Keratinocyte (primary cell): ENCODE measurements around the gene PRIMPOL. TPM values are rescaled to one million over a fixed set of nuclear protein-coding genes. Genes with fewer than 3 reads are reported as not detected.

Experiments used
- DNase-seq: peaks from one replicate; pipeline ENCODE4 v3.0.0-alpha.2; 2011; ENCODE audit warnings: low read depth, missing footprints, low spot score
- FAIRE-seq: peaks from 2 replicates; lab custom pipeline; 2011; peaks lifted over from hg19 to GRCh38; lab: Jason Lieb, UNC
- H2AFZ ChIP-seq: 2 replicates; pipeline ENCODE4 v1.6.0; 2012; ENCODE audit warnings: low read length, control low read depth, inconsistent platforms; ENCODE audit not compliant: control insufficient read depth
- H3K27ac ChIP-seq: 2 replicates; pipeline ENCODE4 v1.5.1; 2011; ENCODE audit warnings: low read length; ENCODE audit not compliant: control insufficient read depth, insufficient read depth
- H3K27me3 ChIP-seq: 3 replicates; pipeline ENCODE4 v1.6.0; 2011; ENCODE audit warnings: low read length; ENCODE audit not compliant: control insufficient read depth, insufficient read depth; ENCODE audit errors: extremely low read depth
- H3K36me3 ChIP-seq, 2 experiments: 2 replicates in 1 of 2; 3 replicates in 1 of 2; pipeline ENCODE4 v1.5.1; 2011; ENCODE audit warnings: low read length in 2 of 2, mild to moderate bottlenecking in 1 of 2; ENCODE audit not compliant: control insufficient read depth in 2 of 2, insufficient read depth in 2 of 2; ENCODE audit errors: extremely low read depth in 1 of 2
- H3K4me1 ChIP-seq: 3 replicates; pipeline ENCODE4 v1.5.1; 2011; ENCODE audit warnings: low read length; ENCODE audit not compliant: control insufficient read depth, insufficient read depth; ENCODE audit errors: extremely low read depth
- H3K4me2 ChIP-seq: 3 replicates; pipeline ENCODE4 v1.6.0; 2011; ENCODE audit warnings: low read depth, low read length; ENCODE audit not compliant: control insufficient read depth, insufficient read depth; ENCODE audit errors: extremely low read depth
- H3K4me3 ChIP-seq, 3 experiments: fragments of 200-600 bp in 1 of 3; sonication (generic) in 1 of 3; 2 replicates in 2 of 3; 3 replicates in 1 of 3; pipeline ENCODE4 v1.5.1; 2011 to 2016; ENCODE audit warnings: low read length in 3 of 3, mild to moderate bottlenecking in 3 of 3, control low read depth in 2 of 3, inconsistent platforms in 1 of 3, low read depth in 1 of 3, mixed read lengths in 1 of 3, mixed run types in 1 of 3, moderate library complexity in 1 of 3; ENCODE audit not compliant: control insufficient read depth in 2 of 3, insufficient read depth in 2 of 3; ENCODE audit errors: extremely low read depth in 1 of 3
- H3K79me2 ChIP-seq: 2 replicates; pipeline ENCODE4 v1.6.0; 2012; ENCODE audit warnings: low read length; ENCODE audit not compliant: control insufficient read depth, insufficient read depth
- H3K9ac ChIP-seq: 3 replicates; pipeline ENCODE4 v1.6.0; 2011; ENCODE audit warnings: low read length; ENCODE audit not compliant: control insufficient read depth, insufficient read depth; ENCODE audit errors: extremely low read depth
- H3K9me1 ChIP-seq: 3 replicates; pipeline ENCODE4 v1.6.0; 2011; ENCODE audit warnings: low read length; ENCODE audit not compliant: control insufficient read depth, insufficient read depth; ENCODE audit errors: extremely low read depth
- H3K9me3 ChIP-seq: 2 replicates; pipeline ENCODE4 v1.5.1; 2012; ENCODE audit warnings: low read depth, low read length; ENCODE audit not compliant: control insufficient read depth
- H4K20me1 ChIP-seq: 3 replicates; pipeline ENCODE4 v1.6.0; 2011; ENCODE audit warnings: low read length; ENCODE audit not compliant: control insufficient read depth, insufficient read depth; ENCODE audit errors: extremely low read depth
- CTCF ChIP-seq, 3 experiments: IDR thresholded peaks in 1 of 3; conservative IDR thresholded peaks in 1 of 3; optimal IDR thresholded peaks in 1 of 3; 2 replicates in 2 of 3; 3 replicates in 1 of 3; pipeline versions ENCODE3 to v1.5.1; 2011; ENCODE audit warnings: low read length in 3 of 3, mild to moderate bottlenecking in 3 of 3, moderate library complexity in 2 of 3, control low read depth in 1 of 3, inconsistent platforms in 1 of 3; ENCODE audit not compliant: insufficient read depth in 2 of 3; ENCODE audit errors: extremely low read depth in 1 of 3
- EZH2 ChIP-seq: IDR thresholded peaks from one replicate; pipeline ENCODE4 v1.6.1; 2012; ENCODE audit warnings: inconsistent platforms, mild to moderate bottlenecking, low read length, moderate library complexity
- dilution Hi-C: fragments of 300-500 bp; cut with MboI; formaldehyde crosslinking; loops from one replicate; pipeline ENCODE4 v1.7.0; 2020; ENCODE audit warnings: low sequenced_read_pairs; ENCODE audit not compliant: extremely low pct_ligation_motif_present
- polyA plus RNA-seq, 5 experiments: library from polyadenylated mRNA; depleted of rRNA in 3 of 5; stranded (reverse) in 3 of 5; stranded (forward) in 1 of 5; unstranded in 1 of 5; fragments of >200 nt; gene quantifications; 1 replicate in 1 of 5; 2 replicates in 3 of 5; 3 replicates in 1 of 5; pipeline versions ENCODE4 v1.2.1 to v1.2.3, GENCODE V29; 2011 to 2012; ENCODE audit warnings: missing spikeins in 2 of 5, low read depth in 1 of 5, low replicate concordance in 1 of 5

PRIMPOL gene
- polyA plus RNA-seq, 1 donor (not counting 4 experiments of a cell fraction or from before 2014, with no cell fraction given): 22.8 TPM

- no peak for DNase-seq
Observed at GRCh38 chr4:184721254-184721653, 71.7 kb downstream of the PRIMPOL start.

GRCh38 chr4:184722798-184723197 lies 73.3 kb downstream of the PRIMPOL start:
- Histone ChIP-seq H3K4me1 (no peaks in the 10 kb centered on the region), H4K20me1 (no peaks in the 10 kb centered on the region), H3K4me3 (no peak overlapping the region), H2AFZ (no peak overlapping the region), H3K9ac (no peak overlapping the region), H3K27me3 (no peaks in the 10 kb centered on the region), H3K79me2 (peaks cover 14% of the 10 kb centered on the region), H3K36me3 (peaks cover 4 to 7% of the 10 kb centered on the region in 2 experiments), H3K4me2 (no peak overlapping the region), H3K9me3 (no peaks in the 10 kb centered on the region), H3K27ac (no peak overlapping the region), H3K9me1 (no peaks in the 10 kb centered on the region)
- dilution Hi-C loops: no loop called here
- FAIRE-seq: no peak
- TF ChIP-seq CTCF (optimal IDR thresholded peaks at IDR 0.05 in 1 of 3, IDR thresholded peaks at IDR 0.05 in 1 of 3, conservative IDR thresholded peaks at IDR 0.05 in 1 of 3; ENCODE audit: extremely low read depth in 1 of 3, insufficient read depth in 2 of 3, low read length in 3 of 3) (peak in 1 of 3 experiments; percentile 30), EZH2 (no peak)
- no peak for DNase-seq

More at GRCh38 chr4:184721254-184721653, 71.7 kb downstream of the PRIMPOL start:
- Histone ChIP-seq H3K36me3 (peaks cover 4% of the 10 kb centered on the region in 2 experiments), H3K4me2 (no peak overlapping the region), H3K9me3 (no peaks in the 10 kb centered on the region), H3K4me1 (no peaks in the 10 kb centered on the region), H3K27me3 (no peaks in the 10 kb centered on the region), H3K27ac (no peak overlapping the region), H2AFZ (no peak overlapping the region), H3K9me1 (no peaks in the 10 kb centered on the region), H4K20me1 (no peaks in the 10 kb centered on the region), H3K79me2 (peaks cover 7% of the 10 kb centered on the region), H3K9ac (no peak overlapping the region), H3K4me3 (no peak overlapping the region)
- no peak for FAIRE-seq
- TF ChIP-seq EZH2: no peak
- TF ChIP-seq CTCF (optimal IDR thresholded peaks at IDR 0.05 in 1 of 3, IDR thresholded peaks at IDR 0.05 in 1 of 3, conservative IDR thresholded peaks at IDR 0.05 in 1 of 3; ENCODE audit: extremely low read depth in 1 of 3, insufficient read depth in 2 of 3, low read length in 3 of 3): no peak
- dilution Hi-C loops: no loop called here
